Stimulated activated naive B cell treated with anti-CD40 and anti-IgM and Interleukin-4, amounts not matched to agents 10 μg/mL and 1 μg/mL and 100 μg/mL, for 72 hours (primary cell): Measurements from ENCODE around the gene CD300A.
A peak's percentile ranks its signal among the peaks of the same experiment; 100 is the strongest.

ENCODE experiments used
- ATAC-seq, 2 donors: fragments of 150-1000 bp; cut with Tn5 transposase; replicated peaks; 2 replicates each; pipeline ENCODE4 v1.10.0; 2021; ENCODE audit warnings: moderate library complexity in 1 of 2
- DNase-seq: peaks from one replicate; pipeline ENCODE4 v3.0.0; 2021
- H3K27ac Mint-ChIP-seq: one replicate; pipeline ENCODE4 v1.8.0; 2022; ENCODE audit warnings: mild to moderate bottlenecking, mixed read lengths
- H3K27me3 Mint-ChIP-seq, 2 donors: one replicate each; pipeline ENCODE4 v1.8.0; 2022; ENCODE audit warnings: mixed read lengths in 2 of 2
- H3K36me3 Mint-ChIP-seq, 2 donors: one replicate each; pipeline ENCODE4 v1.8.0; 2022; ENCODE audit warnings: mixed read lengths in 2 of 2, mild to moderate bottlenecking in 1 of 2
- H3K4me1 Mint-ChIP-seq, 2 donors: one replicate each; pipeline ENCODE4 v1.8.0; 2022; ENCODE audit warnings: mixed read lengths in 2 of 2, mild to moderate bottlenecking in 1 of 2
- H3K4me3 Mint-ChIP-seq, 2 donors: one replicate each; pipeline ENCODE4 v1.8.0; 2022; ENCODE audit warnings: mild to moderate bottlenecking in 2 of 2, mixed read lengths in 2 of 2, moderate library complexity in 1 of 2
- H3K9me3 Mint-ChIP-seq, 2 donors: one replicate each; pipeline ENCODE4 v1.8.0; 2022; ENCODE audit warnings: mixed read lengths in 2 of 2, mild to moderate bottlenecking in 1 of 2

CD300A gene

DNA sequence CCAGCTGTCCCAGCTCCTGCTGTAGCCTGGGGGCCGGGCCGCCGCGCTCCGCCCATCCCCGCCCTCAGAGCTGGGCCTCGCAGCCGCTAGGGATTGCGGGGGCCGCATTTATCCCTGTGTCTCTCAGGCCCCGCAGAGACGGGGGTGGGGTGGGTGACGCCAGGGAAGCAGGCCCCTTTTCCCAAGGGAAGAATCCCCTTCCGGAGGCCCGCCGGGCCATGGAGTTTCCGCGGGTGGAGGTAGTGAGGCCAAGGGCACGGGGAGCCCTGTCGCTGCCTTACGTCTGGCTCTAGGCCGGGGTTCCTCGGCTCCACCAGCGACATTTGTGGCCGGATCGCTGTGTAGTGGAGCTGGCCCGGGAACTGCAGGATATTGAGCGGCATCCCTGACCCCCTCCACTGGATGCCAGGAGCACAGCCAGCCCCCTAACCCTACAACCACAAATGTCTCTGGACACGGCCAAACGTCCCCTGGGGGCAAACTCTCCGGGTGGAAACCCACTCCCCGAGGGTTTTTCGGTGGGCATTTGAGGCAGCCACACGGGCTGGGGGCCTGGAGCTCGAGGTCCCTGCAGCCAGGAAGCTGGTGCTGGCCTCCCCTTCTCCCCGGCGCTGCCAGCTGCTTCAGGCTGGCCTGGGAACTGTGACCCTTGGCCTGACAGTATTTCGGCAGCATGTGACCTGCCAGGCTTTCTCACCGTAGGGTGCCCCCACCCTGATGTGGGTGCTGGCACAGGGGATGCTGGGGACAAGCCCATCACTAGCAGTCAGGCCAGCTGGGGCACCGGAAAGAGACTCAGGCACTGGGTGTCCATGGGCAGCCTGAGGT lies 12.0 kb upstream of the CD300A start:
- peak; percentile 47 to 98 for ATAC-seq
- H3K27ac Mint-ChIP-seq, result no peak overlapping the region
- peaks cover 37 to 46% of the 10 kb centered on the region in 2 donors for H3K27me3 Mint-ChIP-seq
- H3K9me3 Mint-ChIP-seq, result no peaks in the 10 kb centered on the region
- DNase-seq, result peak; percentile 68
- peaks cover 11% of the 10 kb centered on the region in 2 donors for H3K4me1 Mint-ChIP-seq
- peak overlapping the region; percentile 53 to 74 for H3K4me3 Mint-ChIP-seq
- no peaks in the 10 kb centered on the region for H3K36me3 Mint-ChIP-seq

DNA sequence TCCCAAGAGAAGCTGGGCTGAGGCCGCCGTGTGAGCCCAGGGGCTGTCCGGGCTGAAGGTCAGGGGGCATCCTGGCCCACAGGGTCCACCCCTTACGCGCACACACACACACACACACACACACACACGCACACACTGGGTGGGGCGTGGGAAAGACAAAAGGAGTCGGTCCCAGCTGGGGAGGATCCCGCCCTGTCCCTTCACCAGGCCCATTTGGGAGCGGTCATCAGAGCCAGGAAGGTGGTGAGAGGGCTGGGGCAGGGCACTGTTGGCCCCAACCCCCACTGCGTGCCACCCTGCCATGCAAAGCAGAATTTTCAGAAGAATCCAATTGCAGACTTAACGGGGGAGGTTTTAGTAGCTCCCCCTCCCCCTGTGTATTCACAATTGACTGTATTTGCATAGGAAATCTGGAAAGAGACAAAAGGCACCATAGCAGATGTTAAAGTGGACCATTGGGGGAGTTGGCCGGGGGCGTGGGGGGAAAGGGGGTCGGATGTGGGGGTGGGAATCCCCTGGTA lies 11.3 kb upstream of the CD300A start:
- H3K9me3 Mint-ChIP-seq, result no peaks in the 10 kb centered on the region
- ATAC-seq (no peak), DNase-seq (no peak)
- peaks cover 11% of the 10 kb centered on the region in 2 donors for H3K4me1 Mint-ChIP-seq
- no peak overlapping the region for H3K27ac Mint-ChIP-seq
- no peak overlapping the region for H3K4me3 Mint-ChIP-seq
- peaks cover 32 to 46% of the 10 kb centered on the region in 2 donors for H3K27me3 Mint-ChIP-seq
- H3K36me3 Mint-ChIP-seq, result no peaks in the 10 kb centered on the region

DNA sequence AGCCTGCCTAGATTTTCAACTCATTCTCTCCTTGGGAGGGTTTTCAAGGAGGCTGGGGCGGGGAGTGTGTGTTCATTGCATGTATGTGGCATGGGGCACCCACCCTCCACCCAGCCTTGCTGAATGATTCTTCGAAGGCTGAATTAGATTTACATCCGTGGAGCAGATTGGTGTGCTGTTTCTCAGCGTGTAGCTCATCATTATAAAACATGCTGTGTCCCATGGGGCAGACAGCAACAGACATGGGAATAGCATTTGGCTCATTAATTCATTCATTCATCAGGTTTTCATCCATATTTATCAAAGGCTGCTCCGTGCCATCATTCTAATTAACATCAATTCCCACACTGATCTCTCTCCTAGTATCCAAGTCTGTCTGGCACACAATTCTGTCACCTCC lies 10.6 kb upstream of the CD300A start:
- DNase-seq, result no peak
- Mint-ChIP-seq H3K36me3 (no peaks in the 10 kb centered on the region), H3K9me3 (no peaks in the 10 kb centered on the region), H3K4me1 (peaks cover 11% of the 10 kb centered on the region in 2 donors), H3K27me3 (peaks cover 28 to 46% of the 10 kb centered on the region in 2 donors), H3K4me3 (no peak overlapping the region), H3K27ac (peak overlapping the region; percentile 4)
- no peak for ATAC-seq

DNA sequence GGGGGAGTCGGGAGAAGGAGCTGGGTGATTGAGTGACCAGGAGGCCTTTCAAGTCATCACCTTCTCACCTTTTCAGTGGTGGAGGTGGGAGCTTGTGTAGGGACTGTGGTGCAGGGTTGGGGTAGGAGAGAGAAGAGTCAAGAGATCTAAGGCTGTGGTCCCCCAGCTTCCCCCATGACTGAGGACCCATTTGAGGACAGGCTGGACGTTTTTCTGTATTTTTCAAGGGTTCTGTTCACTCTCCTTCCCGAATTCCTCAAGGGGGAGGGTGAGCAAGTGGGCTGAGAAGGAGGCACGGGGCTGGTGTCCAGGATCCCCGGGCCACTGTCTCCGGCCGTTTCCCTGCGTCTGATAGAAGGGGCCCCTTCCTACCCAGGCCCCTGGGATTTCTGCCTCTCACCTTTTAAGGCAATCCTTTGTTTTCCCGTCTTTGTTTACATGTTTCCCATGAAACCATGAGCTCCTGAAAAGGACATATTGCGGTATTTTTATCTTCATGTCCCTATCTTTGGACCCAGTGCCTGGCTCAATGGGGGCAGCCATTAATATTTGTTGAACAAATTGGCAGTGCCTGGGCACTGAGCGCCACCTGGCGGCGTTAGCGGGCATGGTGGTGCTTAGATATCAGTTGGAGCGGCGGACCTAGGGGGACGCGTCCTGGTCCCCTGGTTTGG lies 9.2 kb upstream of the CD300A start:
- DNase-seq (peak; percentile 59), ATAC-seq (peak; percentile 58 to 60)
- Mint-ChIP-seq H3K4me3 (no peak overlapping the region), H3K4me1 (peaks cover 11% of the 10 kb centered on the region in 2 donors), H3K27ac (no peak overlapping the region), H3K9me3 (no peaks in the 10 kb centered on the region), H3K27me3 (peaks cover 27 to 35% of the 10 kb centered on the region in 2 donors), H3K36me3 (no peaks in the 10 kb centered on the region)

DNA sequence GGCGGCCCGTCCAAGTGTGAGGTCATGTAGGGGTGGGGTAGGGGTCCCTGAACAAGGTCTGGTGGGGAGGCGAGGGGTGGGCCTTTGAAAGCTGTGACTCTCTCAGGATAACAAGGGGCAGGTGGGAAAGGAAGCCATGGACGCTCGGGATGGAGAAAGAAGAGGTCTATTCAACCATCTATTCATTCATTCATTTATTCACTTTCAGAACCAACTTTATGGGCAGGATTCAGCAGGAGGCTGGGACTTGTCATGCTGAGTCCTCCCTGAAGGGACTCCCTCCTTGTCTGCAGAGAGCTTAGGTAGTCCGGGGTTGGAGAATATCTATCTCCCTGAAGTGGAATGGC lies 8.6 kb upstream of the CD300A start:
- DNase-seq (no peak), ATAC-seq (no peak)
- Mint-ChIP-seq H3K4me1 (peaks cover 15 to 16% of the 10 kb centered on the region in 2 donors), H3K27ac (no peak overlapping the region), H3K27me3 (peaks cover 22 to 30% of the 10 kb centered on the region in 2 donors), H3K4me3 (no peak overlapping the region), H3K9me3 (no peaks in the 10 kb centered on the region), H3K36me3 (no peaks in the 10 kb centered on the region)

DNA sequence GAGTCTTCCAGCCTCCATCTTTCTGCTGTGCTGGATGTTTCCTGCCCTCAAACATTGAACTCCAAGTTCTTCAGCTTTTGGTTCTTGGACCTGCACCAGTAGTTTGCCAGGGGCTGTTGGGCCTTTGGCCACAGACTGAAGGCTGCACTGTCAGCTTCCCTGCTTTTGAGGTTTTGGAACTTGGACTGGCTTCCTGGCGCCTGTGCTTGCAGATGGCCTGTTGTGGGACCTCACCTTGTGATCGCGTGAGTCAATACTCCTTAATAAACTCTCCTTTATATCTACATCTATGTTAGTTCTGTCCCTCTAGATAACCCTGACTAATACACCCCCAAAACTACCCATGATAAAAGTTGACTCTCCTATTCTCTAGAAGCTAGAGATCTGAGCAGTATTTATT lies 7.6 kb upstream of the CD300A start:
- H3K9me3 Mint-ChIP-seq, result no peaks in the 10 kb centered on the region
- no peaks in the 10 kb centered on the region for H3K36me3 Mint-ChIP-seq
- no peak overlapping the region for H3K4me3 Mint-ChIP-seq
- ATAC-seq, result no peak
- peaks cover 19 to 23% of the 10 kb centered on the region in 2 donors for H3K4me1 Mint-ChIP-seq
- DNase-seq, result no peak
- H3K27ac Mint-ChIP-seq, result no peak overlapping the region
- peaks cover 19 to 22% of the 10 kb centered on the region in 2 donors for H3K27me3 Mint-ChIP-seq

DNA sequence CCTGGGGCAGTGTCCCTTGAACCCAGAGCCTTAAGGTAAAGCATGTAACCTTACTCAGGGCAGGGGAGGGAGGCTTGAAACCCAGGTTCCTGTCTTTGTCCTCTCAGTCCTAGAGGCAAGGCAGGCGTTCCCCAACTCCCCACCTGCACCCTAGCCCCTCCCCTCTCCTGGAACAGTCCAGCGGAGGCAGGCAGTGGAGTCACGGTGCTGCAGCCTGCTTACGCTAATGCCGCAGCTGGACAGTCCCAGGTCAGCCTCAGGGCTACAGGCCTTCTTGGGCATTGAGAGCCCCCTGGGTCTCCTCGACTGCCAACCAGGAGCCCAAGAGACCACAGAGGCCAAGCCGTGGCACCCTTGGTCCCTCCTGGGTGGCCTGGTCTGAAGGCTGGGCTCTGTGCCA lies 6.8 kb upstream of the CD300A start:
- Mint-ChIP-seq H3K36me3 (no peaks in the 10 kb centered on the region), H3K27me3 (peaks cover 19 to 22% of the 10 kb centered on the region in 2 donors), H3K27ac (no peak overlapping the region), H3K4me1 (peaks cover 19 to 23% of the 10 kb centered on the region in 2 donors), H3K9me3 (no peaks in the 10 kb centered on the region), H3K4me3 (no peak overlapping the region)
- DNase-seq, result no peak
- ATAC-seq, result no peak

DNA sequence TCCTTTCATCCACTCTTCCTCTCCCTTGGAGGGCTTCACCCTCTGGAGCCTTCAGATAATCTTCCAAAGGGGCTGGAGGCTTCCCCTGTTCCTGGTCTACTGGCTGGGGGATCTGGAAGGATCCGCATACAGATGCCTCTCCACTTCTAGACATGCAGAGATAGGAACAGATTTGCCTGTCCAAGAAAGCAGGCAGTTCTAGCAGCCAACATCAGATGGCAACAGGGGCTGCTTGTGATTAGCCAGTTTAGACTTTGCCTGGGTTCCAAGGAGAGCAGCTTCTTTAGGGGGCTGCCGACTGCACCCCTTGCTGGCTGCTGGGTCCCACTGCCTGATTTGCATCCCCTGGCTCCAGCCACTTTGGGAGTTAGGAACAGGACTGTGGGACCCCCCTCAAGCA lies 6.2 kb upstream of the CD300A start:
- H3K9me3 Mint-ChIP-seq, result no peaks in the 10 kb centered on the region
- H3K27ac Mint-ChIP-seq, result no peak overlapping the region
- DNase-seq (no peak), ATAC-seq (no peak)
- H3K36me3 Mint-ChIP-seq, result no peaks in the 10 kb centered on the region
- no peak overlapping the region for H3K4me3 Mint-ChIP-seq
- H3K27me3 Mint-ChIP-seq, result peaks cover 19 to 22% of the 10 kb centered on the region in 2 donors
- H3K4me1 Mint-ChIP-seq, result peaks cover 18 to 23% of the 10 kb centered on the region in 2 donors

DNA sequence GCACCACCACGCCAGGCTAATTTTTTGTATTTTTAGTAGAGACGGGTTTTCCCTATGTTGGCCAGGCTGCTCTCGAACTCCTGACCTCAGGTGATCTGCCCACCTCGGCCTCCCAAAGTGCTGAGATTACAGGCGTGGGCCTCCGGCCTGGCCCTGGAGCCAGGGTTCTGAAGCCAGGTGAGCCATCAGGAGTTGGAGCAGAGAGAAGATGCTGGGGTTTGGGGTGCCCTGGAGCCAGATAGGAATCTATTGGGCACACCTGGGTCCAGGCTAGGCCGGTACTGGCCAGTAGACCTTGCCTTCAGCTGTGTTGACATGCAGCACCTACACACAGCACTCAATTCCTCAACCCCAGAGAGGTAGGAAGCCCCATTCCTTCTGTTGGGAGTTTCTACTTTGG lies 5.4 kb upstream of the CD300A start:
- H3K4me1 Mint-ChIP-seq, result peaks cover 18 to 23% of the 10 kb centered on the region in 2 donors
- ATAC-seq, result no peak

DNA sequence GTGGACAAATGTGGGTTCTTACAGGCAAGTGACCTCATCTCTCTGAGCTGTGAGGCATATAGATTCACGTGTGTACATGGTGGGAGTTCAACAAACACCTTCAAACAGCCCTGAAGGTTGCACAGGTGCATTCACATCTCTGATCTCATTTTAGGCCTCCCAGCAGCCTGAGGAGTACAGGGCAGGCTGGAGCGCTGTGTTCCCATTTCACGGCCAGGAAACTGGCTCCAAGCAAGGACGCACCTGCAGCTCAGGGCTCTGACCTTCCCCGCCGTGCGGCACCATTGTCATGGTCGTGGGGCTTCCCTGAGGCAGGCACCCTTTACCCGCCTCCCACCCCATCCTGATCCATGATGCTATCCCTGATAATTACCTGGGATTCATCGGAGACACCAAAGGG lies 4.8 kb upstream of the CD300A start:
- peaks cover 13 to 22% of the 10 kb centered on the region in 2 donors for H3K27me3 Mint-ChIP-seq
- no peak overlapping the region for H3K4me3 Mint-ChIP-seq
- DNase-seq, result no peak
- H3K36me3 Mint-ChIP-seq, result no peaks in the 10 kb centered on the region
- H3K4me1 Mint-ChIP-seq, result peaks cover 22 to 23% of the 10 kb centered on the region in 2 donors
- no peak for ATAC-seq
- no peak overlapping the region for H3K27ac Mint-ChIP-seq
- H3K9me3 Mint-ChIP-seq, result no peaks in the 10 kb centered on the region

More for the DNA sequence above, 5.4 kb upstream of the CD300A start:
- no peak for DNase-seq
- H3K27me3 Mint-ChIP-seq, result peaks cover 16 to 22% of the 10 kb centered on the region in 2 donors
- H3K9me3 Mint-ChIP-seq, result no peaks in the 10 kb centered on the region
- no peak overlapping the region for H3K27ac Mint-ChIP-seq
- H3K4me3 Mint-ChIP-seq, result no peak overlapping the region
- H3K36me3 Mint-ChIP-seq, result no peaks in the 10 kb centered on the region

DNA sequence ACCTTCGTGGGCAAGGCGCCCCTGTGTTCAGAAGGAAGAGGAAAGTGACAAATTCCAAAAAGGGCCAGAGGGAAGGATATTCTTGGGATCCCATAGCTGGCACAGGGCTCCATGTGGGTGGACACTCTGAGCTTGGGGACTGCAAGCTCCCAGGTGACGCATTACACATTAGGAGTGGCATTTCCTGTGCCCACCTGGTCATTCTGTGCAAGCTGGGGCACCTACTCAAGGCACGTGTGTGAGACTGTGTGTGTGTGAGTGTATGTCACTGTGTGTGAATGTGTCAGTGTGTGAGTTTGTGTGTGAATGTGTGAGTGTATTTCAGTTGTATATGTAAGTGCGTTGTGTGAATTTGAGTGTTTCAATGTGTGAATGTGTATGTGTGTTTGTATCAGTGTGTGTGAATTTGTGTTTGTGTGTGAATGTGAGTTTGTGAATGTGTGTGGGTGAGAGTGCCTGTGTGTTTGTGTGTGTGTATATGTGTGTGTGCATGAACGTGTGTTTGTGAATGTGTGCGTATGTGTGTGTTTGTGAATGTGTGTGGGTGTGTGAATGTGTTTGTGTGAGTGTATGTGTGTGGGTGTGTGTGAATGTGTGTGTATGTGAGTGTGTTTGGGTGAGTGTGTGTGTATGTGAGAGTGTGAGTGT lies 1.6 kb upstream of the CD300A start:
- no peak for DNase-seq
- H3K36me3 Mint-ChIP-seq, result no peaks in the 10 kb centered on the region
- H3K4me1 Mint-ChIP-seq, result peaks cover 17 to 29% of the 10 kb centered on the region in 2 donors

DNA sequence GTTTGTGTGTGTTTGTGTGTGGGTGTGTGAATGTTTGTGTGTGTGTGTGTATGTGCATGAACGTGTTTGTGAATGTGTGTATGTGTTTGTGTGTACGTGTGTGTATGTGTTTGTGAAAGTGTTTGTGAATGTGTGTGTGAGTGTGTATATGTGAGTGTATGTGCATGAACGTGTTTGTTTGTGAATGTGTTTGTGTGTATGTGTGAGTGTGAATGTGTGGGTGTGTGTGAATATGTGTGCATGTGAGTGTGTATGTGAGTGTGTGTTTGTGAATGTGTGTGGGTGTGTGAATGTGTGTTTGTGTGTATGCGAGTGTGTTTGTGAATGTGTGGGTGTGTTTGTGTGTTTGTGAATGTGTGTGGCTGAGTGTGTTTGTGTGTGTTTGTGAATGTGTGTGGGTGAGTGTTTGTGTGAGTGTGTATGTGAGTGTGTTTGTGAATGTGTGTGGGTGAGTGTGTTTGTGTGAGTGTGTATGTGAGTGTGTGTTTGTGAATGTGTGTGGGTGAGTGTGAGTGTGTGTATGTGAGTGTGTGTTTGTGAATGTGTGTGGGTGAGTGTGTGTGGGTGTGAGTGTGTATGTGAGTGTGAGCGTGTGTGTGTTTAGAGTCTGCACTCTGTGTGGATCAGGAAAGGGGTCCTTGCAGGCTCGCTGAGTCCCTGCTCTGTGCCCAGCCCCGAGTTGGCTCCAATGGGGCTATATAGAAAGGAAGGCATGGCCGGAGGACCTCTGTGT lies 890 bp upstream of the CD300A start:
- Mint-ChIP-seq H3K4me1 (peaks cover 21 to 32% of the 10 kb centered on the region in 2 donors), H3K27me3 (peaks cover 0 to 8% of the 10 kb centered on the region in 2 donors), H3K9me3 (no peaks in the 10 kb centered on the region), H3K4me3 (no peak overlapping the region), H3K27ac (no peak overlapping the region), H3K36me3 (no peaks in the 10 kb centered on the region)
- ATAC-seq (no peak), DNase-seq (no peak)

More for the DNA sequence above, 1.6 kb upstream of the CD300A start:
- Mint-ChIP-seq H3K9me3 (no peaks in the 10 kb centered on the region), H3K27ac (no peak overlapping the region), H3K4me3 (no peak overlapping the region), H3K27me3 (peaks cover 0 to 6% of the 10 kb centered on the region in 2 donors)
- ATAC-seq, result no peak

DNA sequence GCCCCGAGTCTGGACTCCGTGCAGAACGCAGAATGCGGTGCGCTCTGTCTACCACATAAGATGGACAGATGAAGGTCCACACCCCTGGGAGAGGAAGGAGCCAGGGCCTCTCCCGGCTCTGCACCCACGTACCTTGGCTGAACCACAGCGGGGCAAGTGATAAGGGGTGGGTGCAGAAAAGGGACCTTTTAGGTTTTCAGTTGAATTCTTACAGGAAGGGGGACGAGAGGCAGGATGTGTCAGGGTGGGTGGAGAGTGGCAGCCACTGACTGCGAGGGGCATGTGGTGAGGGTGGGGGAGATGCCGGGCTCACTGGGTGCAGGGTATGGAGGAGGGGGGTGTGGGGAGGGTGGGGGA lies 372 bp downstream of the CD300A start:
- no peaks in the 10 kb centered on the region for H3K9me3 Mint-ChIP-seq

More for the DNA sequence above, 372 bp downstream of the CD300A start:
- ATAC-seq, result peak in 1 of 2 donors; percentile 8
- peaks cover 21 to 32% of the 10 kb centered on the region in 2 donors for H3K4me1 Mint-ChIP-seq
- H3K27ac Mint-ChIP-seq, result peak overlapping the region; percentile 70
- peaks cover 0 to 13% of the 10 kb centered on the region in 2 donors for H3K27me3 Mint-ChIP-seq
- H3K36me3 Mint-ChIP-seq, result peaks cover 0 to 3% of the 10 kb centered on the region in 2 donors
- H3K4me3 Mint-ChIP-seq, result no peak overlapping the region
- DNase-seq, result no peak
